GM12878 (cell line): ENCODE measurements around the gene PSMD12. TPM values are rescaled to one million over a fixed set of nuclear protein-coding genes. Genes with fewer than 3 reads are reported as not detected.

Experiments
- ATAC-seq: fragments of 200-7000 bp; cut with Tn5 transposase; 3 replicates; pipeline ENCODE4 v1.9.1; 2020; ENCODE audit warnings: mild to moderate bottlenecking, moderate library complexity
- BruUV-seq: library from RNA; stranded (reverse); fragments of 400-500 nt; replicated peaks from 2 replicates; lab custom pipeline; 2021; lab: Mats Ljungman, UMichigan
- CTCF ChIA-PET: fragments of 300-600 bp; sonication (Branson Sonifier 250); formaldehyde crosslinking; extraction: SDS; loops from one replicate; lab custom pipeline; 2021; ENCODE audit warnings: inconsistent platforms; lab: Yijun Ruan, JAX
- POLR2A ChIA-PET: fragments of 350-600 bp; formaldehyde crosslinking; extraction: SDS; loops from one replicate; lab custom pipeline; 2021; ENCODE audit warnings: inconsistent platforms; lab: Charles Lee
- RAD21 ChIA-PET: fragments of 300-600 bp; sonication (Branson Sonifier 250); formaldehyde crosslinking; loops from one replicate; lab custom pipeline; 2023; ENCODE audit warnings: antibody characterized with exemption; ENCODE audit not compliant: unreplicated experiment; lab: Charles Lee
- SMC1A ChIA-PET: fragments of 300-600 bp; sonication (Branson Sonifier 250); formaldehyde crosslinking; loops from one replicate; lab custom pipeline; 2023; ENCODE audit not compliant: unreplicated experiment, uncharacterized antibody; lab: Charles Lee
- DNase-seq: peaks from one replicate; pipeline ENCODE4 v3.0.0-alpha.2; 2011; ENCODE audit warnings: low read depth, low spot score
- FAIRE-seq: peaks from 3 replicates; lab custom pipeline; 2011; peaks lifted over from hg19 to GRCh38; lab: Jason Lieb, UNC
- H2AFZ ChIP-seq: 2 replicates; pipeline ENCODE4 v1.6.0; 2011; ENCODE audit warnings: low read depth, low read length, control low read depth; ENCODE audit not compliant: control insufficient read depth
- H3K27ac ChIP-seq: 2 replicates; pipeline ENCODE4 v1.5.1; 2011; ENCODE audit warnings: control low read depth; ENCODE audit not compliant: control insufficient read depth, insufficient read depth
- H3K27me3 ChIP-seq, 2 experiments: replicated peaks in 1 of 2; 2 replicates each; pipeline versions ENCODE4 v1.6.0 to v1.6.1; 2011; ENCODE audit warnings: low read length in 1 of 2; ENCODE audit not compliant: control insufficient read depth in 2 of 2, insufficient read depth in 2 of 2
- H3K36me3 ChIP-seq, 2 experiments: 2 replicates each; pipeline ENCODE4 v1.5.1; 2011; ENCODE audit warnings: low read length in 1 of 2; ENCODE audit not compliant: control insufficient read depth in 2 of 2, insufficient read depth in 2 of 2
- H3K4me1 ChIP-seq: 2 replicates; pipeline ENCODE4 v1.6.1; 2011; ENCODE audit warnings: mild to moderate bottlenecking, low read length, moderate library complexity, mixed read lengths; ENCODE audit not compliant: control insufficient read depth, insufficient read depth
- H3K4me2 ChIP-seq: 2 replicates; pipeline ENCODE4 v1.6.0; 2011; ENCODE audit warnings: control low read depth; ENCODE audit not compliant: control insufficient read depth, insufficient read depth
- H3K4me3 ChIP-seq: fragments of 200-600 bp; sonication (generic); 2 replicates; pipeline ENCODE4 v1.5.1; 2016
- H3K79me2 ChIP-seq: 2 replicates; pipeline ENCODE4 v1.6.0; 2011; ENCODE audit warnings: low read length; ENCODE audit not compliant: control insufficient read depth, insufficient read depth
- H3K9ac ChIP-seq: 2 replicates; pipeline ENCODE4 v1.8.0; 2011; ENCODE audit warnings: low read length, control low read depth, mixed read lengths; ENCODE audit not compliant: control insufficient read depth, insufficient read depth
- H3K9me3 ChIP-seq: replicated peaks from 3 replicates; pipeline ENCODE4 v1.5.1; 2011; ENCODE audit warnings: mild to moderate bottlenecking, low read length; ENCODE audit not compliant: control insufficient read depth, insufficient read depth
- H4K20me1 ChIP-seq: 2 replicates; pipeline ENCODE4 v1.6.0; 2011; ENCODE audit not compliant: control insufficient read depth, insufficient read depth
- CBFB ChIP-seq: IDR thresholded peaks from 2 replicates; pipeline ENCODE4 v1.6.1; 2016; ENCODE audit warnings: antibody characterized with exemption, low read depth
- CEBPZ ChIP-seq: fragments of 150-350 bp; IDR thresholded peaks from 2 replicates; pipeline ENCODE4 v1.6.1; 2016; ENCODE audit warnings: low read depth, low read length
- CREB1 ChIP-seq: IDR thresholded peaks from 2 replicates; pipeline ENCODE4 v1.6.1; 2012; ENCODE audit warnings: low read depth, mild to moderate bottlenecking, inconsistent platforms
- CTCF ChIP-seq, 3 experiments: IDR thresholded peaks in 2 of 3; conservative IDR thresholded peaks in 1 of 3; 2 replicates each; pipeline ENCODE4 v1.5.1; 2011; ENCODE audit warnings: low read depth in 3 of 3, low read length in 3 of 3, mild to moderate bottlenecking in 3 of 3, control low read depth in 2 of 3, moderate library complexity in 2 of 3, inconsistent platforms in 1 of 3, mixed read lengths in 1 of 3; ENCODE audit not compliant: control insufficient read depth in 2 of 3, insufficient read depth in 1 of 3; ENCODE audit errors: extremely low read depth in 1 of 3
- HDAC6 ChIP-seq: fragments of 200-600 bp; sonication (generic); IDR thresholded peaks from one replicate; pipeline ENCODE4 v1.8.0; 2017; ENCODE audit warnings: antibody characterized with exemption; ENCODE audit not compliant: unreplicated experiment
- MLLT1 ChIP-seq: fragments of 450-650 bp; IDR thresholded peaks from 2 replicates; pipeline ENCODE4 v1.6.1; 2016; ENCODE audit warnings: mild to moderate bottlenecking
- RAD21 ChIP-seq: IDR thresholded peaks from 2 replicates; pipeline ENCODE4 v1.6.1; 2011; ENCODE audit warnings: mild to moderate bottlenecking, low read depth, low read length, moderate library complexity; ENCODE audit not compliant: insufficient read depth
- SMC3 ChIP-seq: IDR thresholded peaks from 2 replicates; pipeline ENCODE4 v1.6.1; 2011; ENCODE audit warnings: low read length, improper control_type of control experiment, borderline replicate concordance
- STAT1 ChIP-seq: fragments of 450-650 bp; conservative IDR thresholded peaks from 2 replicates; pipeline ENCODE4 v1.6.1; 2014; ENCODE audit warnings: antibody characterized with exemption, mild to moderate bottlenecking
- ZNF592 ChIP-seq: fragments of 450-650 bp; IDR thresholded peaks from 2 replicates; pipeline ENCODE4 v1.6.1; 2017; ENCODE audit warnings: mild to moderate bottlenecking, moderate library complexity
- WGBS: methylation state at CpG from one replicate; pipeline ENCODE4 v1.1.6; 2016; ENCODE audit warnings: low lambda C conversion rate; ENCODE audit not compliant: insufficient replicate concordance, insufficient coverage; ENCODE audit errors: missing lambda C conversion rate; 5-methylcytosine and 5-hydroxymethylcytosine counted together
- in situ Hi-C: fragments of 300-500 bp; cut with MboI; formaldehyde crosslinking; loops from 9 replicates; pipeline ENCODE4 v1.14.3; 2018; ENCODE audit warnings: mixed read lengths
- intact Hi-C: fragments of 100-400 bp; cut with micrococcal nuclease; formaldehyde crosslinking; loops from one replicate; pipeline ENCODE4 v1.14.2; 2022; ENCODE audit not compliant: unreplicated experiment
- polyA plus RNA-seq, 11 experiments: library from polyadenylated mRNA; depleted of rRNA in 4 of 11; unstranded in 6 of 11; stranded (reverse) in 5 of 11; fragments of >200 nt; fragmentation: Nextera tagmentation in 4 of 11; fragmentation: Illumina TruSeq in 1 of 11; extraction: Ambion mirVana in 4 of 11; extraction: Trizol in 1 of 11; gene quantifications; 1 replicate in 1 of 11; 2 replicates in 10 of 11; pipeline versions ENCODE4 v1.2.1 to v1.2.3, GENCODE V29; 2011 to 2016; ENCODE audit warnings: inconsistent platforms in 2 of 11, missing spikeins in 2 of 11, low read depth in 1 of 11
- total RNA-seq, 4 experiments: library from RNA; depleted of rRNA in 3 of 4; stranded (reverse); fragments of >200 nt in 3 of 4; fragmentation: Illumina TruSeq in 1 of 4; extraction: Trizol in 1 of 4; gene quantifications; 2 replicates each; pipeline versions ENCODE4 v1.2.1 to v1.2.3, GENCODE V29; 2013 to 2021

The PSMD12 gene
- total and polyA plus RNA-seq, 10 of the 15 experiments (the other 5 are each of a cell fraction or from before 2014, with no cell fraction given) = 19.8 to 149 (median 47.5) TPM

- Histone ChIP-seq H3K36me3 (no peaks in the 10 kb centered on the region), H4K20me1 (no peaks in the 10 kb centered on the region), H2AFZ (peak overlapping the region; percentile 50), H3K4me2 (peak overlapping the region; percentile 45), H3K27me3 (no peaks in the 10 kb centered on the region), H3K4me1 (no peaks in the 10 kb centered on the region; the same call in 1 of the 2 replicates), H3K4me3 (no peak overlapping the region), H3K9ac (no peak overlapping the region), H3K27ac (no peak overlapping the region), H3K9me3 (no peaks in the 10 kb centered on the region), H3K79me2 (peaks cover 27% of the 10 kb centered on the region)
- in situ Hi-C loops (loop anchor here (5.0 kb wide), 3 partner anchors 228 to 313 kb away; no protein-coding TSS in a partner anchor), intact Hi-C loops (loop anchor here (1.0 to 10.0 kb wide), 8 partner anchors 101 to 660 kb away; partner anchors contain the start of gene NOL11)
- WGBS = 6% methylated on average over 12 of the region's 12 CpGs
- ChIA-PET POLR2A (interaction anchor here (0.7 to 1.5 kb wide), 4 partner anchors 11 to 343 kb away, joined by 3 to 9 read pairs (median 4); no protein-coding TSS in a partner anchor), RAD21 (interaction anchor here (0.6 to 8.2 kb wide), 27 partner anchors 9 to 416 kb away, joined by 3 to 74 read pairs (median 4); partner anchors contain the start of gene PSMD12), CTCF (interaction anchor here (0.6 to 19.8 kb wide), 47 partner anchors 10 to 660 kb away, joined by 3 to 291 read pairs (median 5); partner anchors contain the start of genes NOL11 and PSMD12), SMC1A (interaction anchor here (0.6 to 6.0 kb wide), 29 partner anchors 8 to 1755 kb away, joined by 3 to 58 read pairs (median 5); partner anchors contain the start of gene PSMD12)
- ATAC-seq (peak; percentile 65), DNase-seq (no peak), FAIRE-seq (peak; percentile 93)
- no TSS peak for BruUV-seq
- peak; percentile 87 for TF ChIP-seq RAD21
- TF ChIP-seq STAT1 = no peak
- peak; percentile 86 to 99 (median 93) for TF ChIP-seq CTCF (IDR thresholded peaks at IDR 0.05 in 2 of 3, conservative IDR thresholded peaks at IDR 0.05 in 1 of 3; ENCODE audit: control insufficient read depth in 2 of 3, extremely low read depth in 1 of 3, insufficient read depth in 1 of 3, low read depth in 3 of 3, low read length in 3 of 3)
- peak; percentile 86 for TF ChIP-seq SMC3
- peak; percentile 20; the same call in 1 of the 2 replicates for TF ChIP-seq CREB1
- peak; percentile 97 for TF ChIP-seq CBFB
- 0 out of 2 replicates have a peak, but pooled peaks have one; percentile 20 for TF ChIP-seq ZNF592
- TF ChIP-seq MLLT1 = peak; percentile 30; the same call in 1 of the 2 replicates
- TF ChIP-seq CEBPZ = no peak
- no peak for TF ChIP-seq HDAC6
Observed at GRCh38 chr17:67374329-67375053, 8.1 kb upstream of the PSMD12 start.
